Panc1 (cell line): ENCODE measurements around the gene HTRA3. TPM values are rescaled to one million over a fixed set of nuclear protein-coding genes. Genes with fewer than 3 reads are reported as not detected.

Experiments
- ATAC-seq: fragments of 200-7000 bp; cut with Tn5 transposase; 2 replicates; pipeline ENCODE4 v1.9.1; 2020; ENCODE audit warnings: mild to moderate bottlenecking, moderate library complexity
- BruUV-seq: library from RNA; stranded (reverse); fragments of 400-500 nt; replicated peaks from 2 replicates; lab custom pipeline; 2021; lab: Mats Ljungman, UMichigan
- CTCF ChIA-PET: fragments of 300-600 bp; sonication (Branson Sonifier 250); formaldehyde crosslinking; loops from one replicate; lab custom pipeline; 2022; ENCODE audit warnings: antibody characterized with exemption; lab: Charles Lee
- POLR2A ChIA-PET: fragments of 300-600 bp; sonication (Branson Sonifier 250); formaldehyde crosslinking; loops from one replicate; lab custom pipeline; 2022; ENCODE audit warnings: antibody characterized with exemption; lab: Charles Lee
- DNase-seq: peaks from one replicate; pipeline ENCODE4 v3.0.0-alpha.2; 2010; ENCODE audit warnings: low read depth, low spot score
- H3K27ac ChIP-seq: 2 replicates; pipeline ENCODE4 v1.5.1; 2011; ENCODE audit warnings: mild to moderate bottlenecking, low read length, inconsistent platforms
- H3K27me3 ChIP-seq: fragments of 200-500 bp; sonication (Bioruptor generic); 2 replicates; pipeline ENCODE4 v1.6.0; 2014; ENCODE audit warnings: low read length, inconsistent platforms; ENCODE audit not compliant: control insufficient read depth, insufficient read depth
- H3K36me3 ChIP-seq: fragments of 200-500 bp; sonication (Bioruptor generic); 2 replicates; pipeline ENCODE4 v1.5.1; 2014; ENCODE audit warnings: inconsistent platforms, mild to moderate bottlenecking, low read length, moderate library complexity; ENCODE audit not compliant: control insufficient read depth, insufficient read depth
- H3K4me1 ChIP-seq: 2 replicates; pipeline ENCODE4 v1.5.1; 2011; ENCODE audit warnings: inconsistent platforms, mild to moderate bottlenecking, low read length, moderate library complexity; ENCODE audit not compliant: control insufficient read depth, insufficient read depth
- H3K4me3 ChIP-seq, 2 experiments: 2 replicates each; pipeline ENCODE4 v1.5.1; 2011 to 2012; ENCODE audit warnings: low read depth in 2 of 2, low read length in 2 of 2, mild to moderate bottlenecking in 2 of 2, inconsistent platforms in 1 of 2, moderate library complexity in 1 of 2
- H3K9me3 ChIP-seq: fragments of 200-500 bp; sonication (Bioruptor generic); 2 replicates; pipeline ENCODE4 v1.5.1; 2014; ENCODE audit warnings: low read depth, mild to moderate bottlenecking, inconsistent platforms, low read length, moderate library complexity; ENCODE audit not compliant: control insufficient read depth, insufficient read depth
- POLR2AphosphoS5 ChIP-seq: IDR thresholded peaks from 2 replicates; pipeline ENCODE4 v1.6.1; 2012; ENCODE audit warnings: mild to moderate bottlenecking, low read depth, low read length, moderate library complexity
- REST ChIP-seq, 2 experiments: IDR thresholded peaks; 2 replicates each; pipeline ENCODE4 v1.6.1; 2011 to 2012; ENCODE audit warnings: low read depth in 2 of 2, control low read depth in 1 of 2, low read length in 1 of 2, mild to moderate bottlenecking in 1 of 2, moderate library complexity in 1 of 2; ENCODE audit not compliant: insufficient read depth in 1 of 2
- SIN3A ChIP-seq: IDR thresholded peaks from 2 replicates; pipeline ENCODE4 v1.6.1; 2012; ENCODE audit warnings: low read depth, mild to moderate bottlenecking, low read length, moderate library complexity, borderline replicate concordance; ENCODE audit not compliant: insufficient read depth
- TCF7L2 ChIP-seq: IDR thresholded peaks from 2 replicates; pipeline ENCODE4 v1.6.1; 2011; ENCODE audit warnings: mild to moderate bottlenecking, low read depth, low read length, inconsistent platforms
- in situ Hi-C: cut with HindIII; loops from 2 replicates; pipeline ENCODE4 v1.10.0; 2016; ENCODE audit warnings: low sequenced_read_pairs, low pct_unique_long_range_greater_than_20kb
- intact Hi-C: fragments of 100-400 bp; cut with micrococcal nuclease; formaldehyde crosslinking; loops from one replicate; pipeline ENCODE4 v1.10.0; 2022; ENCODE audit not compliant: unreplicated experiment
- total RNA-seq: library from RNA; stranded (reverse); gene quantifications from one replicate; pipeline ENCODE4 v1.2.1, GENCODE V29; 2021; ENCODE audit not compliant: unreplicated experiment
- TF ChIP-seq, protein P1 (sequence below): fragments of 450-650 bp; IDR thresholded peaks from 2 replicates; pipeline ENCODE4 v1.5.1; 2017; ENCODE audit warnings: mild to moderate bottlenecking

HTRA3 gene
- total RNA-seq, 1 experiment from 2014 or later: 0.98 TPM

GRCh38 chr4:8355306-8355705 lies 85.8 kb downstream of the HTRA3 start:
- ChIA-PET POLR2A (no interaction called here), CTCF (no interaction called here)
- no peak for DNase-seq
- ATAC-seq: no peak
- TF ChIP-seq SIN3A: no peak
- TF ChIP-seq REST (IDR thresholded peaks at IDR 0.05; ENCODE audit: insufficient read depth in 1 of 2, low read depth in 2 of 2, low read length in 1 of 2): no peak
- TF ChIP-seq, protein P1, sequence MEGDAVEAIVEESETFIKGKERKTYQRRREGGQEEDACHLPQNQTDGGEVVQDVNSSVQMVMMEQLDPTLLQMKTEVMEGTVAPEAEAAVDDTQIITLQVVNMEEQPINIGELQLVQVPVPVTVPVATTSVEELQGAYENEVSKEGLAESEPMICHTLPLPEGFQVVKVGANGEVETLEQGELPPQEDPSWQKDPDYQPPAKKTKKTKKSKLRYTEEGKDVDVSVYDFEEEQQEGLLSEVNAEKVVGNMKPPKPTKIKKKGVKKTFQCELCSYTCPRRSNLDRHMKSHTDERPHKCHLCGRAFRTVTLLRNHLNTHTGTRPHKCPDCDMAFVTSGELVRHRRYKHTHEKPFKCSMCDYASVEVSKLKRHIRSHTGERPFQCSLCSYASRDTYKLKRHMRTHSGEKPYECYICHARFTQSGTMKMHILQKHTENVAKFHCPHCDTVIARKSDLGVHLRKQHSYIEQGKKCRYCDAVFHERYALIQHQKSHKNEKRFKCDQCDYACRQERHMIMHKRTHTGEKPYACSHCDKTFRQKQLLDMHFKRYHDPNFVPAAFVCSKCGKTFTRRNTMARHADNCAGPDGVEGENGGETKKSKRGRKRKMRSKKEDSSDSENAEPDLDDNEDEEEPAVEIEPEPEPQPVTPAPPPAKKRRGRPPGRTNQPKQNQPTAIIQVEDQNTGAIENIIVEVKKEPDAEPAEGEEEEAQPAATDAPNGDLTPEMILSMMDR: no peak
- no peak for TF ChIP-seq POLR2AphosphoS5
- no peak for TF ChIP-seq TCF7L2
- Histone ChIP-seq H3K36me3 (no peaks in the 10 kb centered on the region), H3K27me3 (no peaks in the 10 kb centered on the region), H3K4me1 (no peaks in the 10 kb centered on the region), H3K4me3 (no peak overlapping the region), H3K27ac (no peak overlapping the region), H3K9me3 (no peaks in the 10 kb centered on the region)
- in situ Hi-C loops (no loop called here), intact Hi-C loops (no loop called here)
- no TSS peak for BruUV-seq

- no peak for TF ChIP-seq POLR2AphosphoS5
- no peak for TF ChIP-seq REST (IDR thresholded peaks at IDR 0.05; ENCODE audit: insufficient read depth in 1 of 2, low read depth in 2 of 2, low read length in 1 of 2)
- TF ChIP-seq, protein P1: no peak
- TF ChIP-seq SIN3A: no peak
- no peak for TF ChIP-seq TCF7L2
- BruUV-seq: no TSS peak
- ChIA-PET POLR2A (no interaction called here), CTCF (no interaction called here)
- H3K27me3 ChIP-seq: no peaks in the 10 kb centered on the region
- intact Hi-C loops: no loop called here
- H3K4me1 ChIP-seq: no peaks in the 10 kb centered on the region
- no peak overlapping the region for H3K4me3 ChIP-seq
- H3K36me3 ChIP-seq: no peaks in the 10 kb centered on the region
- H3K27ac ChIP-seq: no peak overlapping the region
- no peaks in the 10 kb centered on the region for H3K9me3 ChIP-seq
- no peak for DNase-seq
- ATAC-seq: no peak
- in situ Hi-C loops: no loop called here
Measured at GRCh38 chr4:8355864-8356565, 86.5 kb downstream of the HTRA3 start.
